Effector memory CD4-positive, alpha-beta T cell (primary cell): Measurements from ENCODE around the gene ZNF622.

Experiments
- DNase-seq, 3 donors: peaks; one replicate each; pipeline ENCODE4 v3.0.0-alpha.2; 2020
- H3K27ac ChIP-seq: 2 replicates; pipeline ENCODE4 v1.7.0; 2013; ENCODE audit warnings: mild to moderate bottlenecking, low read length, moderate library complexity; ENCODE audit not compliant: insufficient read depth, poor library complexity, severe bottlenecking
- H3K27me3 ChIP-seq: replicated peaks from 2 replicates; pipeline ENCODE4 v1.7.0; 2013; ENCODE audit warnings: mild to moderate bottlenecking, low read length; ENCODE audit not compliant: insufficient read depth, control insufficient read depth, poor library complexity, severe bottlenecking
- H3K36me3 ChIP-seq: 2 replicates; pipeline ENCODE4 v1.7.0; 2013; ENCODE audit warnings: mild to moderate bottlenecking, low read length, moderate library complexity; ENCODE audit not compliant: control insufficient read depth, insufficient read depth
- H3K4me1 ChIP-seq: 2 replicates; pipeline ENCODE4 v1.7.0; 2013; ENCODE audit warnings: low read length, mild to moderate bottlenecking; ENCODE audit not compliant: control insufficient read depth, insufficient read depth, poor library complexity, severe bottlenecking
- H3K4me3 ChIP-seq: 2 replicates; pipeline ENCODE4 v1.7.0; 2013; ENCODE audit warnings: low read length, low read depth, mild to moderate bottlenecking; ENCODE audit not compliant: insufficient read depth, poor library complexity, severe bottlenecking
- H3K9me3 ChIP-seq: 2 replicates; pipeline ENCODE4 v1.7.0; 2013; ENCODE audit warnings: mild to moderate bottlenecking, low read length, moderate library complexity; ENCODE audit not compliant: control insufficient read depth

The ZNF622 gene

GRCh38 chr5:16461782-16462181 lies 3.8 kb downstream of the ZNF622 start:
- Histone ChIP-seq H3K36me3 (peaks cover 40% of the 10 kb centered on the region), H3K27ac (no peak overlapping the region), H3K9me3 (no peaks in the 10 kb centered on the region), H3K27me3 (no peaks in the 10 kb centered on the region), H3K4me3 (no peak overlapping the region), H3K4me1 (peaks cover 34% of the 10 kb centered on the region)
- no peak for DNase-seq

GRCh38 chr5:16461026-16461425 lies 4.6 kb downstream of the ZNF622 start:
- H3K4me1 ChIP-seq = peaks cover 32% of the 10 kb centered on the region
- no peak overlapping the region for H3K27ac ChIP-seq
- no peak for DNase-seq
- no peaks in the 10 kb centered on the region for H3K27me3 ChIP-seq
- H3K4me3 ChIP-seq = no peak overlapping the region
- no peaks in the 10 kb centered on the region for H3K9me3 ChIP-seq
- peaks cover 44% of the 10 kb centered on the region for H3K36me3 ChIP-seq

GRCh38 chr5:16459451-16459850 lies 6.1 kb downstream of the ZNF622 start:
- Histone ChIP-seq H3K4me3 (no peak overlapping the region), H3K36me3 (peaks cover 59% of the 10 kb centered on the region), H3K27ac (no peak overlapping the region), H3K9me3 (no peaks in the 10 kb centered on the region), H3K27me3 (no peaks in the 10 kb centered on the region), H3K4me1 (peaks cover 32% of the 10 kb centered on the region)
- no peak for DNase-seq

DNA sequence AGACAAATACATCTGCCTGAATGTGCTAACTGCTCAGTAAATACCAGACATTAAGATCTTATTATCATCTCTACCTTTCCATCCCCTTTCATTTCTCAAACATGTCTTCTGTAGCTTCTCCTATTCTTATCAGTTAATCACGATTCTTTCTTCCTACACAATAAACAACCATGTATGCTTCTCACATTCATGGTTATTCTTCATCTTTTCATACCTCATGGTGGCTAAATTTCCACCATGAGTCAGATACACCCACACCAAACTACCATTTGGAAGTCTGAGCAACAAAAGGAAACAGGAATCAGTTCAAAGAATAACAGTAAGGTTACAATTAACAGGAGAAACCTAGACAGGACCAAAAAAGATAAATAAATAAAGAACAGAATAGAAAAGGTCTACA lies 7.7 kb downstream of the ZNF622 start:
- Histone ChIP-seq H3K4me1 (peaks cover 21% of the 10 kb centered on the region), H3K36me3 (peaks cover 57% of the 10 kb centered on the region), H3K27ac (no peak overlapping the region), H3K27me3 (no peaks in the 10 kb centered on the region), H3K4me3 (no peak overlapping the region), H3K9me3 (no peaks in the 10 kb centered on the region)
- DNase-seq = no peak

GRCh38 chr5:16457451-16457850 lies 8.1 kb downstream of the ZNF622 start:
- DNase-seq = no peak
- H3K9me3 ChIP-seq = no peaks in the 10 kb centered on the region
- H3K4me3 ChIP-seq = no peak overlapping the region
- no peaks in the 10 kb centered on the region for H3K27me3 ChIP-seq
- peaks cover 57% of the 10 kb centered on the region for H3K36me3 ChIP-seq
- H3K4me1 ChIP-seq = peaks cover 19% of the 10 kb centered on the region
- H3K27ac ChIP-seq = no peak overlapping the region

GRCh38 chr5:16456103-16456832 lies 9.3 kb downstream of the ZNF622 start:
- H3K4me1 ChIP-seq = peaks cover 7% of the 10 kb centered on the region
- H3K27me3 ChIP-seq = no peaks in the 10 kb centered on the region
- no peaks in the 10 kb centered on the region for H3K9me3 ChIP-seq
- no peak overlapping the region for H3K4me3 ChIP-seq
- no peak for DNase-seq
- H3K36me3 ChIP-seq = peaks cover 57% of the 10 kb centered on the region
- H3K27ac ChIP-seq = no peak overlapping the region

- no peak overlapping the region for H3K27ac ChIP-seq
- H3K9me3 ChIP-seq = no peaks in the 10 kb centered on the region
- H3K4me1 ChIP-seq = peaks cover 6% of the 10 kb centered on the region
- H3K36me3 ChIP-seq = peaks cover 61% of the 10 kb centered on the region
- no peaks in the 10 kb centered on the region for H3K27me3 ChIP-seq
- DNase-seq = no peak
- H3K4me3 ChIP-seq = no peak overlapping the region
Observed at GRCh38 chr5:16455668-16456067, 9.9 kb downstream of the ZNF622 start.

GRCh38 chr5:16454686-16455085 lies 10.9 kb downstream of the ZNF622 start:
- Histone ChIP-seq H3K9me3 (no peaks in the 10 kb centered on the region), H3K4me1 (peaks cover 6% of the 10 kb centered on the region), H3K27ac (no peak overlapping the region), H3K4me3 (no peak overlapping the region), H3K36me3 (peaks cover 66% of the 10 kb centered on the region), H3K27me3 (no peaks in the 10 kb centered on the region)
- no peak for DNase-seq

DNA sequence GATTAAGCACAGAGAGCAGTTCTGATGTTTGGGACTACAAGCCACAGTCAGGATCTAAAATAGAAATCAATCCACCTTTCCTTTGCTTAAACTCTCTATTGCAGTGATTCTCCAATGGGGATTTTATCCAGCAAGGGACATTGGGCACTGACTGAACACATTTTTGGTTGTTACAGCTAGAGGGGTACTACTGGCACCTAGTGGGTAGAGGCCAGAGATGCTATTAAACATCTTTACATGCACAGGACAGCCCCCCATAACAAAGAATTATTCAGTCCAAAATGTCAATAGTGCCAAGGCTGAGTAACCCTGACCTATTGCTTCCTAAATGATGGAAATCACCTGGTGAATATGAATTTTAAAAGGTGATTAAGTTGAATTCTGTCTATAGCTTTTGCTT lies 12.0 kb downstream of the ZNF622 start:
- no peaks in the 10 kb centered on the region for H3K27me3 ChIP-seq
- no peak overlapping the region for H3K27ac ChIP-seq
- DNase-seq = no peak
- H3K9me3 ChIP-seq = no peaks in the 10 kb centered on the region
- peaks cover 6% of the 10 kb centered on the region for H3K4me1 ChIP-seq
- H3K36me3 ChIP-seq = peaks cover 77% of the 10 kb centered on the region
- no peak overlapping the region for H3K4me3 ChIP-seq

DNA sequence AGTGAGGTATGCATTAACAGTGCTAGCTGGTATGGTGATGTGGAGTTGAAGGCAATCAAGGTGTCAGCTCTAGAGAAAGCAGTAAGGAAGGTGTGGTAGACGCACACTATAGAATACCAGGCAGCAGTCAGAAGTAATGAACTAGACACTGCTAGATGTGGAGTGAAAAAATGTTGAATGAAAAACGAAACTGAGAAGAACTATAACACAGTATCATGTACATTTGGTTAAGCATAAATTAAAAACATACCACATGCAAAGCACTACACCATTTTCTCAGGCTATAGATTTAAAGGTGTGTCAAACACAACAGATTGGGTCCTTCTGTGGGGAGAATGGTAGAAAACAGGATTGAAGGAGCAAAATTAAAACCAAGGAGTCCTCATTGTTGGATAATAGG lies 15.4 kb downstream of the ZNF622 start:
- peaks cover 59% of the 10 kb centered on the region for H3K36me3 ChIP-seq
- DNase-seq = no peak
- H3K27ac ChIP-seq = no peak overlapping the region
- no peaks in the 10 kb centered on the region for H3K4me1 ChIP-seq
- H3K27me3 ChIP-seq = no peaks in the 10 kb centered on the region
- H3K4me3 ChIP-seq = no peak overlapping the region
- no peaks in the 10 kb centered on the region for H3K9me3 ChIP-seq
